Mesendoderm (in vitro differentiated cells): Measurements from ENCODE around the gene GRAMD4.
A peak's percentile ranks its signal among the peaks of the same experiment; 100 is the strongest.

Source experiments
- DNase-seq: peaks from one replicate; pipeline ENCODE4 v3.0.0; 2013
- H2AK5ac ChIP-seq: 2 replicates; pipeline ENCODE4 v1.6.1; 2013; ENCODE audit warnings: low read length, inconsistent platforms
- H2BK120ac ChIP-seq: 2 replicates; pipeline ENCODE4 v1.6.1; 2013; ENCODE audit warnings: low read depth, mild to moderate bottlenecking, low read length, moderate library complexity, mixed read lengths
- H2BK15ac ChIP-seq: replicated peaks from 2 replicates; pipeline ENCODE4 v1.6.1; 2013; ENCODE audit warnings: low read depth, mild to moderate bottlenecking, moderate library complexity
- H2BK5ac ChIP-seq: 2 replicates; pipeline ENCODE4 v1.6.1; 2013; ENCODE audit warnings: low read length, inconsistent platforms
- H3K18ac ChIP-seq: 2 replicates; pipeline ENCODE4 v1.6.1; 2013; ENCODE audit warnings: mild to moderate bottlenecking, low read length, mixed read lengths
- H3K23ac ChIP-seq: one replicate; pipeline ENCODE4 v1.6.1; 2013; ENCODE audit warnings: low read length
- H3K27ac ChIP-seq: 2 replicates; pipeline ENCODE4 v1.5.1; 2013; ENCODE audit warnings: low read depth, mild to moderate bottlenecking, inconsistent platforms, low read length, moderate library complexity
- H3K27me3 ChIP-seq: 2 replicates; pipeline ENCODE4 v1.6.1; 2013; ENCODE audit warnings: low read length, control low read depth, mild to moderate bottlenecking, inconsistent platforms; ENCODE audit not compliant: insufficient read depth, poor library complexity
- H3K36me3 ChIP-seq: 2 replicates; pipeline ENCODE4 v1.6.1; 2013; ENCODE audit warnings: low read length, inconsistent platforms; ENCODE audit not compliant: control insufficient read depth, insufficient read depth
- H3K4ac ChIP-seq: one replicate; pipeline ENCODE4 v1.6.1; 2013; ENCODE audit warnings: low read depth, mild to moderate bottlenecking, low read length, moderate library complexity
- H3K4me1 ChIP-seq: 2 replicates; pipeline ENCODE4 v1.6.1; 2013; ENCODE audit warnings: low read depth, low read length, inconsistent platforms; ENCODE audit not compliant: control insufficient read depth
- H3K4me2 ChIP-seq: 2 replicates; pipeline ENCODE4 v1.6.1; 2013; ENCODE audit warnings: low read length
- H3K4me3 ChIP-seq: 2 replicates; pipeline ENCODE4 v1.5.1; 2013; ENCODE audit warnings: mild to moderate bottlenecking, low read length
- H3K56ac ChIP-seq: one replicate; pipeline ENCODE4 v1.6.1; 2013; ENCODE audit warnings: low read length
- H3K79me1 ChIP-seq: 2 replicates; pipeline ENCODE4 v1.6.1; 2013; ENCODE audit warnings: low read length, inconsistent platforms
- H3K79me2 ChIP-seq: 2 replicates; pipeline ENCODE4 v1.6.1; 2013; ENCODE audit warnings: mild to moderate bottlenecking, low read length; ENCODE audit not compliant: control insufficient read depth, insufficient read depth
- H3K9ac ChIP-seq: 2 replicates; pipeline ENCODE4 v1.6.1; 2013; ENCODE audit warnings: low read length, inconsistent platforms
- H4K5ac ChIP-seq: one replicate; pipeline ENCODE4 v1.6.1; 2013; ENCODE audit warnings: low read length
- H4K8ac ChIP-seq: one replicate; pipeline ENCODE4 v1.6.1; 2013; ENCODE audit warnings: low read depth, mild to moderate bottlenecking, control low read depth, low read length, moderate library complexity
- WGBS: extraction: QIAGEN DNeasy Blood & Tissue Kit; methylation state at CpG from one replicate; pipeline ENCODE4 v1.1.7; 2013; ENCODE audit warnings: low lambda C conversion rate, missing lambda C conversion rate; ENCODE audit not compliant: insufficient coverage; ENCODE audit errors: extremely low coverage; 5-methylcytosine and 5-hydroxymethylcytosine counted together

Gene GRAMD4

GRCh38 chr22:46574993-46575910 is 44.9 kb upstream of the GRAMD4 start:
- Histone ChIP-seq H3K36me3 (no peaks in the 10 kb centered on the region), H2BK15ac (no peak overlapping the region), H3K9ac (peak overlapping the region; percentile 30), H3K4me1 (peaks cover 3% of the 10 kb centered on the region), H3K56ac (peak overlapping the region; percentile 50), H2BK5ac (no peak overlapping the region), H2AK5ac (no peak overlapping the region), H3K4me2 (no peak overlapping the region), H3K18ac (no peak overlapping the region), H3K27me3 (no peaks in the 10 kb centered on the region), H3K79me1 (no peaks in the 10 kb centered on the region), H3K27ac (no peak overlapping the region), H2BK120ac (no peak overlapping the region), H4K5ac (no peak overlapping the region), H3K79me2 (no peaks in the 10 kb centered on the region), H4K8ac (no peak overlapping the region), H3K23ac (no peak overlapping the region), H3K4ac (no peak overlapping the region), H3K4me3 (no peak overlapping the region)
- peak; percentile 91 for DNase-seq
- no CpG with 5 or more reads among the region's 19 CpGs for WGBS

- Histone ChIP-seq H3K79me2 (no peaks in the 10 kb centered on the region), H3K23ac (peak overlapping the region; percentile 98), H3K18ac (peak overlapping the region; percentile 85), H2BK5ac (no peak overlapping the region), H3K56ac (peak overlapping the region; percentile 78), H4K5ac (no peak overlapping the region), H3K4me1 (peaks cover 3% of the 10 kb centered on the region), H3K27ac (no peak overlapping the region), H2BK120ac (no peak overlapping the region), H3K4me3 (peak overlapping the region; percentile 51), H3K9ac (peak overlapping the region; percentile 76), H3K4me2 (peak overlapping the region; percentile 85), H3K36me3 (no peaks in the 10 kb centered on the region), H3K79me1 (no peaks in the 10 kb centered on the region), H4K8ac (no peak overlapping the region), H3K4ac (no peak overlapping the region), H3K27me3 (no peaks in the 10 kb centered on the region), H2AK5ac (no peak overlapping the region), H2BK15ac (no peak overlapping the region)
- no CpG with 5 or more reads among the region's 10 CpGs for WGBS
- DNase-seq = peak; percentile 82
Observed at GRCh38 chr22:46575911-46576555, 44.2 kb upstream of the GRAMD4 start.

- Histone ChIP-seq H4K5ac (no peak overlapping the region), H3K9ac (peak overlapping the region; percentile 76), H3K18ac (peak overlapping the region; percentile 85), H3K4me3 (peak overlapping the region; percentile 51), H3K4me2 (peak overlapping the region; percentile 85), H2BK5ac (no peak overlapping the region), H3K27me3 (no peaks in the 10 kb centered on the region), H3K4ac (peak overlapping the region; percentile 46), H3K36me3 (no peaks in the 10 kb centered on the region), H2BK120ac (no peak overlapping the region), H3K79me1 (peaks cover 2% of the 10 kb centered on the region), H2BK15ac (no peak overlapping the region), H2AK5ac (no peak overlapping the region), H3K4me1 (peaks cover 3% of the 10 kb centered on the region), H4K8ac (no peak overlapping the region), H3K56ac (peak overlapping the region; percentile 78), H3K27ac (no peak overlapping the region), H3K23ac (peak overlapping the region; percentile 98), H3K79me2 (no peaks in the 10 kb centered on the region)
- WGBS = no CpG with 5 or more reads among the region's 142 CpGs
- DNase-seq = peak; percentile 45
Observed at GRCh38 chr22:46576556-46577367, 43.4 kb upstream of the GRAMD4 start.

DNA sequence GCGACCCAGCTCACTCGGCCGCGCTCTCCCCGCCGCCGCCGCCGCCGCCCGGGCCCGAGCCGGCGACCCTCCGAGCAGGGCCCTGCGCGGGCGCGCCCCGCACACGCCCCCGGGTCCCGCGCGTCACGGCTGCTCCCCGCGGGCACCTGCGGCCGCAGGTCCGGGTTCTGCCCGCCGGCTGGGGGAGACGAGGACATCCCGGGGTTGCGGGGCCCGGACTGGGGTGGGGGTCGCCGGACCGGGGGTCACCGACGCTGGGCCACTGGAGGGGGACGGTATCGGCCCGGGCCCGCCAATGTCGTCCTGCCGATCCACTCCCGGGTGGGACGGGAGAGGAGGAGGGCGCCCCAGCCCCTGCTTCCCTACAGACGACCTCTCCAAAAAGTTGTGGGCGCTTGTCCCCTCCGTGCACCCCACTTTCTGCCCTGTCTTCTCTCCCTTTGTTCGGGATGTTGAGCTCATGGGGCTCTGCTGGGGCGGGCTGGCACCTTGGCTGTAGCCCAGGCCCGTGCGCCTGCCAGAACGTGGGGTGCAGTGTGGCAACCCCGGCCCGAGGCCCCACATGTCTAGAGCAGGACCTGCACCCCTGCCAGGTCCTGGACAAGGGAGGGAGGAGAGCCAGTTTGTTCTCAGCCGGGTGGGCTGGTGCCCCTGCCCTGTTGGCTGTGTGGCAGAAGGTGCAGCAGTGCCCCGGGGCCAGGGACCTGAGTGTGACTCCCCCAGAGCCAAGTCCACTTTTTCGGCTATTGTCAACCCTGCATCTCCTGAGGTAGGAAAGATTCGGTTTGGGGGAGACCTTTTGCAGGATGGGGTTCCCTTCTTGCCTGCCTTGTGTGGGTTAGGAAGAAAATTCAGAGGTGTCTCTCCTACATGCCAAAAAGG is 42.6 kb upstream of the GRAMD4 start:
- no peak overlapping the region for H2AK5ac ChIP-seq
- peak overlapping the region; percentile 77 for H3K4me2 ChIP-seq
- no CpG with 5 or more reads among the region's 65 CpGs for WGBS
- peak overlapping the region; percentile 73 for H3K9ac ChIP-seq
- no peak overlapping the region for H2BK5ac ChIP-seq
- no peak overlapping the region for H3K27ac ChIP-seq
- peak overlapping the region; percentile 80 for H3K23ac ChIP-seq
- H3K4me1 ChIP-seq = peaks cover 3% of the 10 kb centered on the region
- peak overlapping the region; percentile 46 for H3K4me3 ChIP-seq
- no peaks in the 10 kb centered on the region for H3K36me3 ChIP-seq
- no peak for DNase-seq
- no peak overlapping the region for H3K4ac ChIP-seq
- H3K79me2 ChIP-seq = no peaks in the 10 kb centered on the region
- peak overlapping the region; percentile 22 for H3K18ac ChIP-seq
- peaks cover 2% of the 10 kb centered on the region for H3K79me1 ChIP-seq
- no peak overlapping the region for H4K8ac ChIP-seq
- no peaks in the 10 kb centered on the region for H3K27me3 ChIP-seq
- H3K56ac ChIP-seq = peak overlapping the region; percentile 85
- no peak overlapping the region for H2BK120ac ChIP-seq
- H2BK15ac ChIP-seq = no peak overlapping the region
- H4K5ac ChIP-seq = no peak overlapping the region

- H4K5ac ChIP-seq = no peak overlapping the region
- H2AK5ac ChIP-seq = no peak overlapping the region
- H3K56ac ChIP-seq = peak overlapping the region; percentile 49
- H2BK120ac ChIP-seq = no peak overlapping the region
- no peak overlapping the region for H3K18ac ChIP-seq
- H3K4me1 ChIP-seq = peaks cover 3% of the 10 kb centered on the region
- H3K27ac ChIP-seq = no peak overlapping the region
- no peaks in the 10 kb centered on the region for H3K79me2 ChIP-seq
- H3K36me3 ChIP-seq = no peaks in the 10 kb centered on the region
- WGBS = no CpG with 5 or more reads among the region's 9 CpGs
- peaks cover 2% of the 10 kb centered on the region for H3K79me1 ChIP-seq
- H3K4me3 ChIP-seq = no peak overlapping the region
- no peak overlapping the region for H3K4ac ChIP-seq
- peak overlapping the region; percentile 29 for H3K23ac ChIP-seq
- no peak overlapping the region for H2BK15ac ChIP-seq
- H3K9ac ChIP-seq = peak overlapping the region; percentile 73
- no peaks in the 10 kb centered on the region for H3K27me3 ChIP-seq
- no peak overlapping the region for H2BK5ac ChIP-seq
- H4K8ac ChIP-seq = no peak overlapping the region
- DNase-seq = no peak
- no peak overlapping the region for H3K4me2 ChIP-seq
Observed at GRCh38 chr22:46578251-46578823, 41.8 kb upstream of the GRAMD4 start.
